Left ventricle myocardium inferior (tissue), 1 donor: ENCODE measurements around the gene CCDC137. TPM values are rescaled to one million over a fixed set of nuclear protein-coding genes. Genes with fewer than 3 reads are reported as not detected.

Experiments
- DNase-seq: peaks from one replicate; pipeline ENCODE4 v3.0.0-alpha.2; 2020
- H3K27ac ChIP-seq: fragments of 200-600 bp; replicated peaks from 2 replicates; pipeline ENCODE4 v1.8.0; 2021
- H3K27me3 ChIP-seq: fragments of 200-600 bp; 2 replicates; pipeline ENCODE4 v1.8.0; 2021; ENCODE audit warnings: low read depth
- H3K36me3 ChIP-seq: fragments of 200-600 bp; 2 replicates; pipeline ENCODE4 v1.8.0; 2021
- H3K4me1 ChIP-seq: fragments of 200-600 bp; 2 replicates; pipeline ENCODE4 v1.8.0; 2021
- H3K4me3 ChIP-seq: fragments of 200-600 bp; 2 replicates; pipeline ENCODE4 v1.8.0; 2021; ENCODE audit warnings: mild to moderate bottlenecking, moderate library complexity
- H3K9me3 ChIP-seq: fragments of 200-600 bp; replicated peaks from 2 replicates; pipeline ENCODE4 v1.8.0; 2021
- CTCF ChIP-seq: fragments of 200-600 bp; IDR thresholded peaks from 2 replicates; pipeline ENCODE4 v1.8.0; 2021; ENCODE audit warnings: antibody characterized with exemption, mild to moderate bottlenecking, borderline replicate concordance
- intact Hi-C: fragments of 100-400 bp; cut with micrococcal nuclease; formaldehyde crosslinking; loops from one replicate; pipeline ENCODE4 v1.11.0; 2022
- total RNA-seq: library from RNA; stranded (reverse); fragmentation: NEBNext Ultra II Directional; extraction: Animal tissue kit (Norgen Biotek cat#: 25700); gene quantifications from one replicate; pipeline ENCODE4 v1.2.1, GENCODE V29; 2021
- donor health status: DM: no; HTN: yes; CAD: no; lungs with severe emphysema.

The CCDC137 gene
- total RNA-seq, 1 donor from 2014 or later: 5.6 TPM

DNA sequence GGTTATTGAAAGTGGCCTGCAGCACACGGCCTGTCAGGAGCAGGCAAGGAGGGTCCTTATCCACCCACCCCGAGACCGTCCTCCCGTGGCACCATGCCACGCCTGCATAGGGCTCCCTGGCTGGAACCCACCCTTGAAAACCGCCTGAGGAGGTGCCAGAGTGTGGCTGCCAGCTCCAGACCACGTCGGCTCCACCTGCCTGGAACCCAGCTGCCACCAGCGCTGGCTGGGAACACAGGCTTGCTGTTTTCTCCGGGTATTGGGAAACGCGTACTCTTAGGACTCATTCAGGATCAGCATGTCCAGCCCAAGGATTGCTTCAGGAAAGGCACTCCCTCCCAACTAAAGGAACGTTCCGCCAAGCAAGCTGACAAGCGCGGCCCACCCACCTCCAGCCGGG lies 10.4 kb downstream of the CCDC137 start:
- Histone ChIP-seq H3K4me3 (no peak overlapping the region), H3K9me3 (no peaks in the 10 kb centered on the region), H3K36me3 (peaks cover 24% of the 10 kb centered on the region), H3K4me1 (peaks cover 15% of the 10 kb centered on the region), H3K27me3 (no peaks in the 10 kb centered on the region), H3K27ac (no peak overlapping the region)
- no peak for DNase-seq
- no peak for TF ChIP-seq CTCF
- intact Hi-C loops: no loop called here

GRCh38 chr17:81680150-81680549 lies 13.6 kb downstream of the CCDC137 start:
- H3K4me3 ChIP-seq: no peak overlapping the region
- no peaks in the 10 kb centered on the region for H3K36me3 ChIP-seq
- H3K4me1 ChIP-seq: peaks cover 45% of the 10 kb centered on the region
- no peak for TF ChIP-seq CTCF
- H3K27ac ChIP-seq: peak overlapping the region; percentile 45
- DNase-seq: no peak
- no peaks in the 10 kb centered on the region for H3K9me3 ChIP-seq
- H3K27me3 ChIP-seq: no peaks in the 10 kb centered on the region
- intact Hi-C loops: no loop called here

- peaks cover 12% of the 10 kb centered on the region for H3K36me3 ChIP-seq
- no peaks in the 10 kb centered on the region for H3K9me3 ChIP-seq
- peaks cover 56% of the 10 kb centered on the region for H3K4me1 ChIP-seq
- no peaks in the 10 kb centered on the region for H3K27me3 ChIP-seq
- no peak for DNase-seq
- no peak for TF ChIP-seq CTCF
- no peak overlapping the region for H3K27ac ChIP-seq
- no peak overlapping the region for H3K4me3 ChIP-seq
- intact Hi-C loops: no loop called here
Observed at GRCh38 chr17:81681672-81682071, 15.1 kb downstream of the CCDC137 start.

GRCh38 chr17:81682565-81683207 lies 16.1 kb downstream of the CCDC137 start:
- no peak for TF ChIP-seq CTCF
- Histone ChIP-seq H3K27ac (peak overlapping the region; percentile 92), H3K9me3 (no peaks in the 10 kb centered on the region), H3K4me3 (peak overlapping the region; percentile 96), H3K4me1 (peaks cover 56% of the 10 kb centered on the region), H3K36me3 (peaks cover 22% of the 10 kb centered on the region), H3K27me3 (no peaks in the 10 kb centered on the region)
- DNase-seq: no peak
- intact Hi-C loops: no loop called here

- Histone ChIP-seq H3K36me3 (peaks cover 27% of the 10 kb centered on the region), H3K4me3 (peak overlapping the region; percentile 96), H3K27me3 (no peaks in the 10 kb centered on the region), H3K27ac (peak overlapping the region; percentile 92), H3K4me1 (peaks cover 56% of the 10 kb centered on the region), H3K9me3 (no peaks in the 10 kb centered on the region)
- TF ChIP-seq CTCF: no peak
- intact Hi-C loops: no loop called here
- DNase-seq: no peak
Observed at GRCh38 chr17:81683208-81683583, 16.7 kb downstream of the CCDC137 start.
